Central memory CD8-positive, alpha-beta T cell (primary cell): ENCODE data around the gene TRIM32.

Experiments
- ATAC-seq: fragments of 150-1000 bp; cut with Tn5 transposase; replicated peaks from 2 replicates; pipeline ENCODE4 v1.10.0; 2022; ENCODE audit warnings: mild to moderate bottlenecking, moderate FRiP score, moderate number of reproducible peaks; ENCODE audit not compliant: poor library complexity, severe bottlenecking; ENCODE audit errors: extremely low read depth
- DNase-seq, 2 donors: peaks; one replicate each; pipeline ENCODE4 v3.0.0; 2021; ENCODE audit warnings: low spot score in 2 of 2
- H3K27ac Mint-ChIP-seq: one replicate; pipeline ENCODE4 v1.8.0; 2022; ENCODE audit warnings: low read depth, mild to moderate bottlenecking, moderate library complexity, mixed read lengths
- H3K27me3 Mint-ChIP-seq: one replicate; pipeline ENCODE4 v1.8.0; 2022; ENCODE audit warnings: mixed read lengths
- H3K36me3 Mint-ChIP-seq: one replicate; pipeline ENCODE4 v1.8.0; 2022; ENCODE audit warnings: mild to moderate bottlenecking, moderate library complexity, mixed read lengths; ENCODE audit not compliant: insufficient read depth
- H3K4me1 Mint-ChIP-seq: one replicate; pipeline ENCODE4 v1.8.0; 2022; ENCODE audit warnings: mixed read lengths
- H3K4me3 Mint-ChIP-seq: one replicate; pipeline ENCODE4 v1.8.0; 2022; ENCODE audit warnings: mild to moderate bottlenecking, moderate library complexity, mixed read lengths
- H3K9me3 Mint-ChIP-seq: one replicate; pipeline ENCODE4 v1.8.0; 2022; ENCODE audit warnings: mixed read lengths

Gene TRIM32

GRCh38 chr9:116700882-116701865 is 14.1 kb downstream of the TRIM32 start:
- H3K27me3 Mint-ChIP-seq, result no peaks in the 10 kb centered on the region
- no peaks in the 10 kb centered on the region for H3K9me3 Mint-ChIP-seq
- no peak overlapping the region for H3K4me3 Mint-ChIP-seq
- peaks cover 30% of the 10 kb centered on the region for H3K4me1 Mint-ChIP-seq
- no peak overlapping the region for H3K27ac Mint-ChIP-seq
- H3K36me3 Mint-ChIP-seq, result peaks cover 8% of the 10 kb centered on the region
- DNase-seq, result no peak
- no peak for ATAC-seq

GRCh38 chr9:116701940-116702642 is 15.0 kb downstream of the TRIM32 start:
- DNase-seq, result no peak
- peaks cover 28% of the 10 kb centered on the region for H3K4me1 Mint-ChIP-seq
- no peaks in the 10 kb centered on the region for H3K9me3 Mint-ChIP-seq
- peaks cover 8% of the 10 kb centered on the region for H3K36me3 Mint-ChIP-seq
- no peaks in the 10 kb centered on the region for H3K27me3 Mint-ChIP-seq
- no peak overlapping the region for H3K4me3 Mint-ChIP-seq
- no peak overlapping the region for H3K27ac Mint-ChIP-seq
- ATAC-seq, result no peak

DNA sequence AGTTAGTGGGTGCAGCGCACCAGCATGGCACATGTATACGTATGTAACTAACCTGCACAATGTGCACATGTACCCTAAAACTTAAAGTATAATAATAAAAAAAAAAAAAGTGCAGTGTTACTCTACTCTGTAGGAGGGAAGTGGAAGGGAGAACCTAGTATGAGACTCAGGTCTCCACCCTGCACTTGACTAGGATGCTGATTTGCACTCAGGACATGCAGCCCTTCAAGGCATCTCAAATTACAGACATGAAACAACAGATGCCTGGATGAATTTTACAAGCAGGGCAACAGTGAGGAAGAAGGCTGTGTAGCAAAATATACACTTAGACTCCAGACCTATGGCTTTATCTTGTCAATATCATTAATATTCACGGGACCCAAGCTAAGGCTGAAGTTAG is 16.5 kb downstream of the TRIM32 start:
- Mint-ChIP-seq H3K36me3 (peaks cover 4% of the 10 kb centered on the region), H3K4me1 (peaks cover 28% of the 10 kb centered on the region), H3K9me3 (no peaks in the 10 kb centered on the region), H3K27ac (no peak overlapping the region), H3K27me3 (no peaks in the 10 kb centered on the region), H3K4me3 (no peak overlapping the region)
- DNase-seq (no peak), ATAC-seq (no peak)

DNA sequence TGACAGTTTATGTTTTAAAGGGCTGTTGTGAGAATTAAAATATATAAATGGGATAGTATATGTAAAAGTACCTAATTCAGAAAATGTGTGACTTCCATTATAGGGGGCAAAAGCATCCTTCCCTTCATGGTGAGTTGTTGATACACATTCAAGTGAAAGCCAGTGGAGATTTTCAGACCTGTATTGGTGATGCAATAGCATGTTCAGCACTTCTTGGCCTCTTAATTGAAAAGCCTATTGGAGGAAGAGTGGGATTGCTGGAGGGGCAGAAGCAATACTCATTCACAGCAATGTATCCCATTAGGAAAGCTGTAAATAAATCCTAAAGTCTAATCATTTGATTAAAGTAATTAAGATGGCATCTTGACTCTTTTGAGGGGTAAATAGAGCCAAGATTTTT is 17.4 kb downstream of the TRIM32 start:
- ATAC-seq (no peak), DNase-seq (no peak)
- Mint-ChIP-seq H3K4me3 (no peak overlapping the region), H3K27me3 (no peaks in the 10 kb centered on the region), H3K9me3 (no peaks in the 10 kb centered on the region), H3K4me1 (peaks cover 28% of the 10 kb centered on the region), H3K27ac (no peak overlapping the region), H3K36me3 (peaks cover 4% of the 10 kb centered on the region)

DNA sequence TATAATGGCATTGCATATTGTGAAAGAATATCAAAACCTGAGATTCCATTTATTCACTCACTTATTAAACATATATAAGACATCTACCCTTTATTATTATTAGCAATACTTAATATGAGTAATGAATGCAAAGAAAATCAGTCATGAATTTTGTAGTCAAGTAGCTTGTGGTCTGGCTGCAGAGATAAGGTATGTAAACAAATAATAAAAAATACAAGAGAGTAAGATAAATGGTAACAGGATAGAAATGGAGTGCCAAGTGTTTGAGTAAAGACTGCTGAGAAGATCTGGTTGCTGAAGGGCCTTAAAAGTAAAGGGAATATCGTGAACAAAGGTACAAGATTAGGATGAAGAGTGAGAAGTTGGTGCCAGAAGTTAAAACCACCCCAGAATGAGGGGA is 18.4 kb downstream of the TRIM32 start:
- no peak for ATAC-seq
- DNase-seq, result no peak
- no peaks in the 10 kb centered on the region for H3K9me3 Mint-ChIP-seq
- no peak overlapping the region for H3K4me3 Mint-ChIP-seq
- no peaks in the 10 kb centered on the region for H3K36me3 Mint-ChIP-seq
- no peaks in the 10 kb centered on the region for H3K27me3 Mint-ChIP-seq
- H3K4me1 Mint-ChIP-seq, result peaks cover 19% of the 10 kb centered on the region
- peak overlapping the region; percentile 9 for H3K27ac Mint-ChIP-seq

- H3K4me3 Mint-ChIP-seq, result no peak overlapping the region
- no peak for DNase-seq
- ATAC-seq, result no peak
- H3K27me3 Mint-ChIP-seq, result no peaks in the 10 kb centered on the region
- H3K4me1 Mint-ChIP-seq, result peaks cover 9% of the 10 kb centered on the region
- H3K27ac Mint-ChIP-seq, result no peak overlapping the region
- H3K36me3 Mint-ChIP-seq, result no peaks in the 10 kb centered on the region
- no peaks in the 10 kb centered on the region for H3K9me3 Mint-ChIP-seq
Observed at GRCh38 chr9:116706310-116707290, 19.5 kb downstream of the TRIM32 start.

DNA sequence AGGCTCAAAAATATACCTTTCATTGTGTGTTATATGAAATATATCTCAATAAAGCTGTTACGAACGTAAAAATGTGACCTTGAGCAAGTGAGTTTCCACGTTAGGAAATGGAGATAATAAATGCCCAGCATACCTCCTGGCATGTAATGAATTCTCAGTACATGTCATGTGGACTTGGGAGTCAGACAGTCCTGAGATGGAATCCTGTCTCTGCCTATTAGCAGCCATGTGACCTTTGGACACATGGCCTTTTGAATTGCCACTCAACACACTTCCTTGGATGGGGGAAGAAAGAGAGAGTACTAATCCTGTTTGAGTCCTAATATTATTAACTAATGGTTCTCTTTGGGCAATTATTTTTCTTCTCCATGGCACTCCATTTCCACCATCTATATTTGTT is 25.7 kb downstream of the TRIM32 start:
- Mint-ChIP-seq H3K36me3 (no peaks in the 10 kb centered on the region), H3K9me3 (no peaks in the 10 kb centered on the region), H3K27ac (no peak overlapping the region), H3K4me1 (no peaks in the 10 kb centered on the region), H3K4me3 (no peak overlapping the region), H3K27me3 (no peaks in the 10 kb centered on the region)
- DNase-seq, result no peak
- ATAC-seq, result no peak

DNA sequence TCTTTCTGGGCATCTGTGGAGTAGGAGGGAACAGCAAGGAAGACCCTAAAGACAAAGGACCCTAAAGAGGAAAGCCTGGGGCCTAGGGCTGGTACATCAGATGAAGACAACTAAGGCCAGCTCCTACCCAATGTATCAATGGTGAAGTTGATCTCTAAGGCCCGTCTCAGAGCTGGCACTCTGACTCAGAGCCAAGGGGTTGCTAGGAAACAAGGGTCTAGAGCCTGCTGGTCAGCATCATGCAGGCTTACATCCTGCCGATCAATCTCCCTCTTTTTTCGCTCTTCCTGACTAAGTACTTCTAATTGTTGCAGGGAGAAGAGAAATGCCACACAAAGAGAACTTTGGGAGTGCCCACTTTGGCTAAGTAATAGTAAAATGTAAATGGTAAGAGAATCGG is 26.2 kb downstream of the TRIM32 start:
- no peak for ATAC-seq
- H3K27ac Mint-ChIP-seq, result no peak overlapping the region

GRCh38 chr9:116715751-116716150 is 28.6 kb downstream of the TRIM32 start:
- H3K27me3 Mint-ChIP-seq, result no peaks in the 10 kb centered on the region
- no peak overlapping the region for H3K4me3 Mint-ChIP-seq
- H3K27ac Mint-ChIP-seq, result no peak overlapping the region
- DNase-seq (no peak), ATAC-seq (no peak)
- H3K9me3 Mint-ChIP-seq, result no peaks in the 10 kb centered on the region
- no peaks in the 10 kb centered on the region for H3K4me1 Mint-ChIP-seq
- peaks cover 2% of the 10 kb centered on the region for H3K36me3 Mint-ChIP-seq

More for the DNA sequence above, 26.2 kb downstream of the TRIM32 start:
- Mint-ChIP-seq H3K27me3 (no peaks in the 10 kb centered on the region), H3K9me3 (no peaks in the 10 kb centered on the region), H3K36me3 (peaks cover 2% of the 10 kb centered on the region), H3K4me1 (no peaks in the 10 kb centered on the region), H3K4me3 (no peak overlapping the region)
- DNase-seq, result no peak

DNA sequence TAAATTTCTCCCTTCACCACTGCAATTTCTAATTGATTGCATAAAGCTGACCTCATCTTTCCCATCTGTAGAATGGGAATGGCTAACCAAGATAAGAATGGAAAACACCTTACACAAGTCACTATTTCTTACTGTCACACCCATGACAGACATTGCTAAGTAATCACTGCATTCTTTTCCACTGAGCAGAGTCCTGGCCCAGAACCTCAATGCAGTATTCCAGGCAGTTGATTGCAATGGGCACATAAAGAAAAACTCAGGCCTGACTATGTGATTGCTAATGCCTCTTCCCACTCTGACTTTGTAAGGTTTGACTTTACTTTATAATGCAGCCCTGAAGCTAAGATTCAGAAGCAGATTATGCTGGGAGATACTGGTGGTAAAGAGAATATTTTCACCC is 29.3 kb downstream of the TRIM32 start:
- ATAC-seq (no peak), DNase-seq (no peak)
- Mint-ChIP-seq H3K27ac (no peak overlapping the region), H3K4me1 (no peaks in the 10 kb centered on the region), H3K27me3 (no peaks in the 10 kb centered on the region), H3K9me3 (no peaks in the 10 kb centered on the region), H3K4me3 (no peak overlapping the region), H3K36me3 (peaks cover 2% of the 10 kb centered on the region)

DNA sequence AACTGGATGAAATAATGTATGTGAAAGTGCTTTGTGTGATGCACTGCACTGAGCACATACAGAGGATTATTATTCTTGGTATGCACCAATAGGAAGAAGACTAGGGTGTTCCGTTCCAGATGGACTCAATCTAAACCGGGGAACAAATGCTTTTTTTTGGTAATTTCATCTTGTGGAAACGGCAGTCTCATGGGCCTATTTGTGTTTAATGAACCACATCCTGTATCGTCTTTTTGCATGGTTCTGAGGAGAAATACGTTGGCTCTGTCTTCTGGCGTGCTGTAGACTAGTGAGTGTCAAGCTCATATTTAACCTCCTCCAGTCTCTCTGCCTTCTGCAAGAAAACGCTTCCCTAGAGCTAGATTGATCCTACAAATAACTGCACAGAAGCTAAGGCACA is 30.0 kb downstream of the TRIM32 start:
- ATAC-seq, result no peak

GRCh38 chr9:116718111-116718510 is 31.0 kb downstream of the TRIM32 start:
- DNase-seq (no peak), ATAC-seq (no peak)
- Mint-ChIP-seq H3K27ac (no peak overlapping the region), H3K27me3 (no peaks in the 10 kb centered on the region), H3K4me3 (no peak overlapping the region), H3K9me3 (no peaks in the 10 kb centered on the region), H3K4me1 (no peaks in the 10 kb centered on the region), H3K36me3 (peaks cover 2% of the 10 kb centered on the region)

More for the DNA sequence above, 30.0 kb downstream of the TRIM32 start:
- DNase-seq, result no peak
- Mint-ChIP-seq H3K27me3 (no peaks in the 10 kb centered on the region), H3K36me3 (peaks cover 2% of the 10 kb centered on the region), H3K4me3 (no peak overlapping the region), H3K4me1 (no peaks in the 10 kb centered on the region), H3K27ac (no peak overlapping the region), H3K9me3 (no peaks in the 10 kb centered on the region)
